ENCODE data around the gene MBD2. TPM values are rescaled to one million over a fixed set of nuclear protein-coding genes. Genes with fewer than 3 reads are reported as not detected.
"Not testable (repeated sequence)": the region's sequence is repeated elsewhere in the genome, so short reads cannot be mapped to it uniquely, and the experiment has no call there.

The MBD2 gene
- total RNA-seq, 2 experiments from 2014 or later = 39.2 to 176 TPM

DNA sequence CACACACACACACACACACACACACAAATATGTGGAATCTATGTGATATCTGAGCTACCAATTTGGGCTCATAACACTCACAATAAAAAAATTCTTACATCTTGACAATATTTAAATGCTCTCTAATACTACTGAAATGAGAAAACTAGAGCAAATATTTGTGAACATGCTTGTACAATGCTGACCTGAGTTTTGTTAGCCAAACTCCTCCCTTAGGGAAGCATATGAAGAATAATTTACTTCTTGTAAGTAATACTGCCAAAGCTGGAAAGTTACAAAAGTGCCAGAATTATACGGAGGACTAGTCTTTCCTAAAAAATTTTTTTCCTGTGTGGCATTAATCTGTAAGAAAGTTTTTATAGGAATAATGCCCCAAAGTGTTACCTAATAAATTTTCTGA is 18.5 kb downstream of the MBD2 start:
- BruUV-seq (replicated peaks) = no TSS peak
- Histone ChIP-seq H3K79me2 (ENCODE audit: insufficient read depth, low read depth, low read length) (peaks cover 96% of the 10 kb centered on the region), H3K36me3 (ENCODE audit: insufficient read depth, low read length) (peaks cover 74% of the 10 kb centered on the region), H2AFZ (ENCODE audit: low read length) (no peak overlapping the region), H3K9me2 (ENCODE audit: insufficient read depth, low read length) (no peaks in the 10 kb centered on the region), H3K4me2 (ENCODE audit: low read length) (peak overlapping the region; percentile 44), H3K4me1 (ENCODE audit: insufficient read depth, low read length, poor library complexity, severe bottlenecking) (peaks cover 71% of the 10 kb centered on the region), H3K27ac (ENCODE audit: low read depth, low read length, poor library complexity, severe bottlenecking) (no peak overlapping the region), H4K20me1 (ENCODE audit: insufficient read depth, low read length) (peaks cover 10% of the 10 kb centered on the region; the same call in 1 of the 2 replicates), H3K9me3 (ENCODE audit: low read length) (no peaks in the 10 kb centered on the region), H3K4me3 (ENCODE audit: low read depth, low read length, poor library complexity, severe bottlenecking) (no peak overlapping the region)
- TF ChIP-seq, protein P1, sequence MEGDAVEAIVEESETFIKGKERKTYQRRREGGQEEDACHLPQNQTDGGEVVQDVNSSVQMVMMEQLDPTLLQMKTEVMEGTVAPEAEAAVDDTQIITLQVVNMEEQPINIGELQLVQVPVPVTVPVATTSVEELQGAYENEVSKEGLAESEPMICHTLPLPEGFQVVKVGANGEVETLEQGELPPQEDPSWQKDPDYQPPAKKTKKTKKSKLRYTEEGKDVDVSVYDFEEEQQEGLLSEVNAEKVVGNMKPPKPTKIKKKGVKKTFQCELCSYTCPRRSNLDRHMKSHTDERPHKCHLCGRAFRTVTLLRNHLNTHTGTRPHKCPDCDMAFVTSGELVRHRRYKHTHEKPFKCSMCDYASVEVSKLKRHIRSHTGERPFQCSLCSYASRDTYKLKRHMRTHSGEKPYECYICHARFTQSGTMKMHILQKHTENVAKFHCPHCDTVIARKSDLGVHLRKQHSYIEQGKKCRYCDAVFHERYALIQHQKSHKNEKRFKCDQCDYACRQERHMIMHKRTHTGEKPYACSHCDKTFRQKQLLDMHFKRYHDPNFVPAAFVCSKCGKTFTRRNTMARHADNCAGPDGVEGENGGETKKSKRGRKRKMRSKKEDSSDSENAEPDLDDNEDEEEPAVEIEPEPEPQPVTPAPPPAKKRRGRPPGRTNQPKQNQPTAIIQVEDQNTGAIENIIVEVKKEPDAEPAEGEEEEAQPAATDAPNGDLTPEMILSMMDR (conservative IDR thresholded peaks at IDR 0.05; ENCODE audit: low read length) = no peak
- no peak for TF ChIP-seq EZH2phosphoT487 (IDR thresholded peaks at IDR 0.05; ENCODE audit: borderline replicate concordance, low read depth, low read length)
- no peak for DNase-seq (ENCODE audit: low spot score)
- ChIA-PET POLR2A (interaction anchor here (7.3 kb wide), 1 partner anchor 16 kb away, joined by 53 read pairs; no protein-coding TSS in a partner anchor), CTCF (ENCODE audit: unreplicated experiment) (no interaction called here)
- intact Hi-C loops (cut with micrococcal nuclease; ENCODE audit: unreplicated experiment) = no loop called here

DNA sequence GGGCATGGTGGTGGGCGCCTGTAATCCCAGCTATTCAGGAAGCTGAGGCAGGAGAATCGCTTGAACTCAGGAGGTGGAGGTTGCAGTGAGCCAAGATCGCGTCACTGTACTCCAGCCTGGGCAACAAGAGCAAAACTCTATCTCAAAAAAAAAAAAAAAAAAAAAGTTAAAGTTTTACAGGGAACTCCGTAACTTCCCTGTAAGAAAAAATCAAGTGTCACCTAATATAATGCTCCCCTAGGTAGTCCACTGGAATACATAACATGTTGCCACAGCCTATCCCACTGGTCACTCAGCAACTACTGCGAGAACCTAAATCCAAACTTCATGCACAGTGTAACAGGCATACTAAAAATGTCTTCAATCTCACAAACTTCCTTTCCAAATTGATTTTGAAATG is 19.0 kb downstream of the MBD2 start:
- H2AFZ ChIP-seq (ENCODE audit: low read length); H3K4me2 ChIP-seq (ENCODE audit: low read length); H3K9me2 ChIP-seq (ENCODE audit: insufficient read depth, low read length); H3K27ac ChIP-seq (ENCODE audit: low read depth, low read length, poor library complexity, severe bottlenecking); H3K4me3 ChIP-seq (ENCODE audit: low read depth, low read length, poor library complexity, severe bottlenecking); BruUV-seq (replicated peaks); intact Hi-C loops (cut with micrococcal nuclease; ENCODE audit: unreplicated experiment); CTCF ChIA-PET (ENCODE audit: unreplicated experiment); DNase-seq (ENCODE audit: low spot score); H4K20me1 ChIP-seq (ENCODE audit: insufficient read depth, low read length); H3K9me3 ChIP-seq (ENCODE audit: low read length): not testable (repeated sequence)
- Histone ChIP-seq H3K79me2 (ENCODE audit: insufficient read depth, low read depth, low read length) (peaks cover 97% of the 10 kb centered on the region), H3K36me3 (ENCODE audit: insufficient read depth, low read length) (peaks cover 78% of the 10 kb centered on the region), H3K4me1 (ENCODE audit: insufficient read depth, low read length, poor library complexity, severe bottlenecking) (peaks cover 68% of the 10 kb centered on the region)
- POLR2A ChIA-PET = interaction anchor here (0.6 kb wide), 1 partner anchor 63 kb away, joined by 4 read pairs; no protein-coding TSS in a partner anchor

DNA sequence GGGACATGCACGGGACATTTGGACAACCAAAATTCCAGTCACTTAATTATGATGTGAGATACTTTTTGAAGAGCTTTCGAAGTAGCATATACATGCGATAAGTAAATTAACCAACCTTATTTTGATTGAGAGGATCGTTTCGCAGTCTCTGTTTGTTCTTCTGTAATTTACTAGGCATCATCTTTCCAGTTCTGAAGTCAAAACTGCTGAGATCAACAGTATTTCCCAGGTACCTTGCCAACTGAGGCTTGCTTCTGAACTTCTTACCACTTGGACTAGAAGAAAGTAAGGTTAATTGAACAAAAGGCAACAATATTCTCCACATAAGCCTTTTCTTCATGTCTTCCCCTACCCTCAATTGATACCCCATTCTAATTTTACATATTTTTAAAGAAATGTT is 19.6 kb downstream of the MBD2 start:
- BruUV-seq (replicated peaks) = no TSS peak
- Histone ChIP-seq H3K4me2 (ENCODE audit: low read length) (no peak overlapping the region), H3K9me2 (ENCODE audit: insufficient read depth, low read length) (no peaks in the 10 kb centered on the region), H3K36me3 (ENCODE audit: insufficient read depth, low read length) (peaks cover 83% of the 10 kb centered on the region), H3K9me3 (ENCODE audit: low read length) (no peaks in the 10 kb centered on the region), H3K4me1 (ENCODE audit: insufficient read depth, low read length, poor library complexity, severe bottlenecking) (peaks cover 63% of the 10 kb centered on the region), H3K79me2 (ENCODE audit: insufficient read depth, low read depth, low read length) (peaks cover 97% of the 10 kb centered on the region), H4K20me1 (ENCODE audit: insufficient read depth, low read length) (peaks cover 10% of the 10 kb centered on the region; the same call in 1 of the 2 replicates), H3K27ac (ENCODE audit: low read depth, low read length, poor library complexity, severe bottlenecking) (no peak overlapping the region), H2AFZ (ENCODE audit: low read length) (no peak overlapping the region), H3K4me3 (ENCODE audit: low read depth, low read length, poor library complexity, severe bottlenecking) (no peak overlapping the region)
- TF ChIP-seq EZH2phosphoT487 (IDR thresholded peaks at IDR 0.05; ENCODE audit: borderline replicate concordance, low read depth, low read length) = no peak
- TF ChIP-seq, protein P1 (conservative IDR thresholded peaks at IDR 0.05; ENCODE audit: low read length) = no peak
- DNase-seq (ENCODE audit: low spot score) = no peak
- ChIA-PET CTCF (ENCODE audit: unreplicated experiment) (no interaction called here), POLR2A (interaction anchor here (0.5 to 0.6 kb wide), 2 partner anchors 64 to 71 kb away, joined by 3 to 4 read pairs; no protein-coding TSS in a partner anchor)
- intact Hi-C loops (cut with micrococcal nuclease; ENCODE audit: unreplicated experiment) = no loop called here
